LNCAP (cell line): Measurements from ENCODE around the gene SPRY2.

ENCODE experiments used
- CTCF ChIP-seq: fragments of 450-650 bp; IDR thresholded peaks from 2 replicates; pipeline ENCODE4 v1.5.1; 2017; ENCODE audit warnings: mild to moderate bottlenecking

Gene SPRY2

DNA sequence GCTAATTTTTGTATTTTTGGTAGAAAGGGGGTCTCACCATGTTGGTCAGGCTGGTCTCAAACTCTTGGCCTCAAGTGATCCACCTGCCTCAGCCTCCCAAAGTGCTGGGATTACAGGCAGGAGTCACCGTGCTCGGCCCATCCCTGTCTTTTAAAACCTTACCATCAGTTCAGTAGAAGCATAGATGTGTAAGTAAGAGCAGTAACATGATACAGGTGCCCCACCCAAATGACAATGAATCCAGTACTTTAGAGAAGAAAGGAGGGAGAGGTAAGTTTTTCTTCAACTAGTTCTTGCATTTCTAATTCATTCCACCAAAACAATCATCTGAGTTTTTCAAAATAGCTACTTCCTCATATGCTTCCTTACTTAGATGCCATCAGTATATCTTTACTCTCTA is 21.9 kb downstream of the SPRY2 start:
- TF ChIP-seq CTCF, result no peak

DNA sequence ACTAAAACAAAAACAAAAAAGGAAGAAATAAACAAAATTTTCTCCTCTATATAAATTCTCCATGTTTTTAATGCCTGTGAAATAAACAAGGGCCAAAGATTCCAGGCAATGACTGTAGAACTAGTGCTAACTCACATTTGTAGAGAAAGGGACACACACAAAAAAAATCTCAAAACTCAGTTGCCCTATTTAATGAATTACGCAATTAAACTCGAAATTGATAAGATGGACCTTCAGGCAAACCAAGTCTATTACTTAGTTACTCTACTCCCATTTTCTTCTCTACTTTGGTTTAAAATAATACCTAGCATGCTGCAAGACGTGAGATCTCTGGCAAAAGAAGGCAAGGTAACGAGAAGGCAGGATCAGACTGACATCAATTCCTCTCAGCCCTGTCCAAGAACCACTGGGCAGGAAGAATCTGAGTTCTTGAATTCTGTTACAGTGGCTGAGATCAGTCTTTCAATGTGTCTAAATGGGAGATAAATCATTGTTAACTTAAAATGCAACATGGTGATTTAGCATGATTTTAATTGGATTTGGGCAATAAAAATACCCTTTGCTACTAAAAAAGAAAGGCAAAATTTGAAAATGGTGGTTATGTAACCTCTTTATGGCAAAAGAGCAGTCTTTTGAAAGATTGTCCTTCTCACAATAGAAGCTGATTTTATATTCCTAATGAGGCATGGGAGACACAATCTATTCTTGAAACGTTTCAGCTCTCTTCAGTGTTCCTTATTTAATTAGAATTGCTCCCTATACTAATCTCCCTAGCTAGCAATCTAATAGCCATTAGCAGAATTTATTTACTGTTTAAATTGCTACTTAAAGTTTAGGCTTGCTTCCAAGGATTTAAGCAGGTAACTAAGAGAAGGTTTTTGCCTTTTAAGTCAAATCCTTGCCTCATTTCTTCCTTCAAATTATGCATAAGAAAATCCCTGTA is 25.9 kb downstream of the SPRY2 start:
- TF ChIP-seq CTCF, result no peak

- TF ChIP-seq CTCF, result no peak
Observed at GRCh38 chr13:80313668-80314256, 27.2 kb downstream of the SPRY2 start.

DNA sequence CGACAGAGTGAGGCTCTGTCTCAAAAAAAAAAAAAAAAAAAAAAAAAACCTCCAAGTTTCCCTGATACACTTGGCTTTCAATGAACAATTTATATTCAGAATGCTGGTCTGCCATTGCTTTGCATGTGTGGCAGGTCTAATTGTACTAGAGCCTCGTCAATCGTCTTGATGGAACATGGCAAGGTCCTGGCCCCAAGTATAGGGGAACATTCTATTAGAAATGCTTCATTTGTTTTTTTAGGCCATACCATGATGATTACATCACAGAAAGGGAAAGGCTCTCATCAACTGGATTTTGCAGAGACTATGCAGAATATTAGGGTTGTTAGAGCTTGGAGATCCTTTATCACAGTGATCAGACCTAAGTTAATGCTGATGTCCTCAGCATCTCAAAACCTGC is 28.0 kb downstream of the SPRY2 start:
- TF ChIP-seq CTCF, result no peak

DNA sequence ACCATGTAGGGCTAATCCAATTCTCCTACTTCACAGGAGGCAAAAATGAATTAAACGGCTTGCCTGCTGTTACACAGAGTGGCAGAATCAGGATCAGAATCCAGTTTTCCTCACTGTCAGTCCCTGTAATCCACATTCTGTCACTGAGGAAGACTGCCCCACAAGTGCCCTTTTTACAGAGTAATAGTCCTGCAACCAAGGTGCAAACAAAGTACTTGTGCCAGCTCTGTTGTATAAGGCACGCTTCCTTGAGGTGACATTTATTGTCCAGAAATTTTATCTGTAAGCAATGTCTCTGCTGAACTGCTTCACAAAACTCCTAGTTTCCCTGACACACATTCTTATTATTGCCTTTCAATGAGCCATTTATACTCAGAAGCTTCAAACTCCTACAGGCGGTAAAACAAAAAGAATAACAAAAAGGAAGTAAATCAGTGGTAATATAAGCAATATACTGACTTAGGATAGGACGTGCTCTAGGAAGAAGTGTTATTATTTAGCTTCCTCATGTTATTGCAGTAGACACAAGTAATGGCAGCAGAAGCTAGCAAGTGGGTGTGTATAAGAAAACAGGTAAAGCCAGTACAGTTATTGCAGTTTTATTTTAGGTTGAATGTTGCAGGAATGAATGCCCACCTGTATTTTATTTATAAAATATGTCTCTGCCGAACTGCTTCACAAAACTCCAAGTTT is 28.8 kb downstream of the SPRY2 start:
- no peak for TF ChIP-seq CTCF

- no peak for TF ChIP-seq CTCF
Observed at GRCh38 chr13:80309926-80310325, 31.0 kb downstream of the SPRY2 start.

- no peak for TF ChIP-seq CTCF
Observed at GRCh38 chr13:80307401-80307987, 33.4 kb downstream of the SPRY2 start.
